ENCODE data around the gene CLEC17A.

DNA sequence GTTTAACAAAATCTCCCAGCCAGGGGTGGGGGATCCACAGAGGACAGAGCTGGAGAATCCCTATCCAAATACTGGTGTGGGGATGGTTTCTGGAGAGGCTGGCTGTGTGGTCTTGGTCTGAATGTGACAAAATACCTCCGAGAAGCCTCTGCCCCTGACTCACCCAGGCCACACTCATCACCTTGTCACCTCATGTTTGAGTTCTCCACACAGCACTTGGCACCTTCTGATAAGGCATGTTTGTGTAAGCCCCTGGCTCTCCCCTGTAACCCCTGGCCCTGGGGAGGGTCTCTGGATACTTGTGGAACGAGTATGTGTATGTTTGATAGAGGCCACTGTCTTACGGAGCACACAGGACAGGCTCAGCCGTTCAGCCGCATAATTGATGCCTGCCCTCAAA, 38.8 kb upstream of the CLEC17A start:
- TF ChIP-seq CTCF (conservative IDR thresholded peaks at IDR 0.05): no peak
- TF ChIP-seq EZH2 (IDR thresholded peaks at IDR 0.05; ENCODE audit: low read depth): no peak
